ENCODE data around the gene OXLD1.

Gene OXLD1

GRCh38 chr17:81700353-81701287 lies 34.2 kb upstream of the OXLD1 start:
- no peak overlapping the region for H3K27ac ChIP-seq (ENCODE audit: low read depth, low read length)
- peak overlapping the region; percentile 86; the same call in 1 of the 2 replicates for H3K4me3 ChIP-seq (ENCODE audit: low read depth, low read length)
- H3K36me3 ChIP-seq (ENCODE audit: insufficient read depth, low read length): peaks cover 29% of the 10 kb centered on the region; the same call in 1 of the 2 replicates
- H2AFZ ChIP-seq (ENCODE audit: low read length, unreplicated experiment): no peak overlapping the region
- H3K27me3 ChIP-seq (ENCODE audit: insufficient read depth, low read length): no peaks in the 10 kb centered on the region
- H3K4me1 ChIP-seq (ENCODE audit: control insufficient read depth, insufficient read depth, low read length, unreplicated experiment): peaks cover 24% of the 10 kb centered on the region
- H3K79me2 ChIP-seq (ENCODE audit: control insufficient read depth, insufficient read depth, low read length, unreplicated experiment): peaks cover 50% of the 10 kb centered on the region

GRCh38 chr17:81697261-81698044 lies 31.0 kb upstream of the OXLD1 start:
- Histone ChIP-seq H3K36me3 (ENCODE audit: insufficient read depth, low read length) (peaks cover 31% of the 10 kb centered on the region; the same call in 1 of the 2 replicates), H2AFZ (ENCODE audit: low read length, unreplicated experiment) (no peak overlapping the region), H3K27me3 (ENCODE audit: insufficient read depth, low read length) (no peaks in the 10 kb centered on the region), H3K4me1 (ENCODE audit: control insufficient read depth, insufficient read depth, low read length, unreplicated experiment) (peaks cover 18% of the 10 kb centered on the region), H3K27ac (ENCODE audit: low read depth, low read length) (no peak overlapping the region), H3K79me2 (ENCODE audit: control insufficient read depth, insufficient read depth, low read length, unreplicated experiment) (peaks cover 39% of the 10 kb centered on the region), H3K4me3 (ENCODE audit: low read depth, low read length) (no peak overlapping the region)

GRCh38 chr17:81696218-81696941 lies 30.0 kb upstream of the OXLD1 start:
- H3K4me1 ChIP-seq (ENCODE audit: control insufficient read depth, insufficient read depth, low read length, unreplicated experiment): peaks cover 9% of the 10 kb centered on the region
- no peaks in the 10 kb centered on the region for H3K27me3 ChIP-seq (ENCODE audit: insufficient read depth, low read length)
- H2AFZ ChIP-seq (ENCODE audit: low read length, unreplicated experiment): no peak overlapping the region
- peaks cover 35% of the 10 kb centered on the region; the same call in 1 of the 2 replicates for H3K36me3 ChIP-seq (ENCODE audit: insufficient read depth, low read length)
- no peak overlapping the region for H3K4me3 ChIP-seq (ENCODE audit: low read depth, low read length)
- H3K79me2 ChIP-seq (ENCODE audit: control insufficient read depth, insufficient read depth, low read length, unreplicated experiment): peaks cover 37% of the 10 kb centered on the region
- no peak overlapping the region for H3K27ac ChIP-seq (ENCODE audit: low read depth, low read length)

- peaks cover 36% of the 10 kb centered on the region for H3K79me2 ChIP-seq (ENCODE audit: control insufficient read depth, insufficient read depth, low read length, unreplicated experiment)
- H3K27me3 ChIP-seq (ENCODE audit: insufficient read depth, low read length): no peaks in the 10 kb centered on the region
Observed at GRCh38 chr17:81695801-81696200, 29.4 kb upstream of the OXLD1 start.

GRCh38 chr17:81695211-81695610 lies 28.8 kb upstream of the OXLD1 start:
- no peaks in the 10 kb centered on the region for H3K4me1 ChIP-seq (ENCODE audit: control insufficient read depth, insufficient read depth, low read length, unreplicated experiment)

More at GRCh38 chr17:81695801-81696200, 29.4 kb upstream of the OXLD1 start:
- Histone ChIP-seq H3K4me1 (ENCODE audit: control insufficient read depth, insufficient read depth, low read length, unreplicated experiment) (peaks cover 3% of the 10 kb centered on the region), H3K4me3 (ENCODE audit: low read depth, low read length) (no peak overlapping the region), H2AFZ (ENCODE audit: low read length, unreplicated experiment) (no peak overlapping the region), H3K36me3 (ENCODE audit: insufficient read depth, low read length) (peaks cover 34% of the 10 kb centered on the region; the same call in 1 of the 2 replicates), H3K27ac (ENCODE audit: low read depth, low read length) (no peak overlapping the region)

GRCh38 chr17:81694810-81695209 lies 28.4 kb upstream of the OXLD1 start:
- H3K79me2 ChIP-seq (ENCODE audit: control insufficient read depth, insufficient read depth, low read length, unreplicated experiment): peaks cover 33% of the 10 kb centered on the region

More at GRCh38 chr17:81695211-81695610, 28.8 kb upstream of the OXLD1 start:
- Histone ChIP-seq H2AFZ (ENCODE audit: low read length, unreplicated experiment) (no peak overlapping the region), H3K27ac (ENCODE audit: low read depth, low read length) (no peak overlapping the region), H3K79me2 (ENCODE audit: control insufficient read depth, insufficient read depth, low read length, unreplicated experiment) (peaks cover 33% of the 10 kb centered on the region), H3K36me3 (ENCODE audit: insufficient read depth, low read length) (peaks cover 36% of the 10 kb centered on the region; the same call in 1 of the 2 replicates), H3K27me3 (ENCODE audit: insufficient read depth, low read length) (no peaks in the 10 kb centered on the region), H3K4me3 (ENCODE audit: low read depth, low read length) (no peak overlapping the region)

GRCh38 chr17:81693509-81694210 lies 27.3 kb upstream of the OXLD1 start:
- Histone ChIP-seq H3K4me3 (ENCODE audit: low read depth, low read length) (no peak overlapping the region), H3K36me3 (ENCODE audit: insufficient read depth, low read length) (peaks cover 33% of the 10 kb centered on the region; the same call in 1 of the 2 replicates), H2AFZ (ENCODE audit: low read length, unreplicated experiment) (no peak overlapping the region), H3K79me2 (ENCODE audit: control insufficient read depth, insufficient read depth, low read length, unreplicated experiment) (peaks cover 39% of the 10 kb centered on the region), H3K27ac (ENCODE audit: low read depth, low read length) (no peak overlapping the region), H3K4me1 (ENCODE audit: control insufficient read depth, insufficient read depth, low read length, unreplicated experiment) (no peaks in the 10 kb centered on the region), H3K27me3 (ENCODE audit: insufficient read depth, low read length) (no peaks in the 10 kb centered on the region)

More at GRCh38 chr17:81694810-81695209, 28.4 kb upstream of the OXLD1 start:
- Histone ChIP-seq H2AFZ (ENCODE audit: low read length, unreplicated experiment) (no peak overlapping the region), H3K27ac (ENCODE audit: low read depth, low read length) (no peak overlapping the region), H3K4me1 (ENCODE audit: control insufficient read depth, insufficient read depth, low read length, unreplicated experiment) (no peaks in the 10 kb centered on the region), H3K36me3 (ENCODE audit: insufficient read depth, low read length) (peaks cover 36% of the 10 kb centered on the region; the same call in 1 of the 2 replicates), H3K27me3 (ENCODE audit: insufficient read depth, low read length) (no peaks in the 10 kb centered on the region), H3K4me3 (ENCODE audit: low read depth, low read length) (no peak overlapping the region)

GRCh38 chr17:81691608-81692007 lies 25.2 kb upstream of the OXLD1 start:
- no peaks in the 10 kb centered on the region for H3K27me3 ChIP-seq (ENCODE audit: insufficient read depth, low read length)
- no peaks in the 10 kb centered on the region for H3K4me1 ChIP-seq (ENCODE audit: control insufficient read depth, insufficient read depth, low read length, unreplicated experiment)
- no peak overlapping the region for H2AFZ ChIP-seq (ENCODE audit: low read length, unreplicated experiment)
- H3K4me3 ChIP-seq (ENCODE audit: low read depth, low read length): no peak overlapping the region
- H3K36me3 ChIP-seq (ENCODE audit: insufficient read depth, low read length): peaks cover 38% of the 10 kb centered on the region; the same call in 1 of the 2 replicates
- H3K27ac ChIP-seq (ENCODE audit: low read depth, low read length): no peak overlapping the region
- peaks cover 54% of the 10 kb centered on the region for H3K79me2 ChIP-seq (ENCODE audit: control insufficient read depth, insufficient read depth, low read length, unreplicated experiment)

- peaks cover 40% of the 10 kb centered on the region; the same call in 1 of the 2 replicates for H3K36me3 ChIP-seq (ENCODE audit: insufficient read depth, low read length)
- peaks cover 55% of the 10 kb centered on the region for H3K79me2 ChIP-seq (ENCODE audit: control insufficient read depth, insufficient read depth, low read length, unreplicated experiment)
- no peaks in the 10 kb centered on the region for H3K27me3 ChIP-seq (ENCODE audit: insufficient read depth, low read length)
- no peak overlapping the region for H2AFZ ChIP-seq (ENCODE audit: low read length, unreplicated experiment)
- no peak overlapping the region for H3K27ac ChIP-seq (ENCODE audit: low read depth, low read length)
- H3K4me3 ChIP-seq (ENCODE audit: low read depth, low read length): no peak overlapping the region
- no peaks in the 10 kb centered on the region for H3K4me1 ChIP-seq (ENCODE audit: control insufficient read depth, insufficient read depth, low read length, unreplicated experiment)
Observed at GRCh38 chr17:81691196-81691595, 24.8 kb upstream of the OXLD1 start.
